ENCODE results near the gene OR56A1.
"Not testable (repeated sequence)": the region's sequence is repeated elsewhere in the genome, so short reads cannot be mapped to it uniquely, and the experiment has no call there.

OR56A1 gene

GRCh38 chr11:6030708-6031405 is at the start of gene OR56A1:
TSS of gene OR56A1 (minus strand) at chr11:6030758. CDS start at chr11:6027692, 3,066 bp downstream.
- DNase-seq (ENCODE audit: low read depth), result no peak

DNA sequence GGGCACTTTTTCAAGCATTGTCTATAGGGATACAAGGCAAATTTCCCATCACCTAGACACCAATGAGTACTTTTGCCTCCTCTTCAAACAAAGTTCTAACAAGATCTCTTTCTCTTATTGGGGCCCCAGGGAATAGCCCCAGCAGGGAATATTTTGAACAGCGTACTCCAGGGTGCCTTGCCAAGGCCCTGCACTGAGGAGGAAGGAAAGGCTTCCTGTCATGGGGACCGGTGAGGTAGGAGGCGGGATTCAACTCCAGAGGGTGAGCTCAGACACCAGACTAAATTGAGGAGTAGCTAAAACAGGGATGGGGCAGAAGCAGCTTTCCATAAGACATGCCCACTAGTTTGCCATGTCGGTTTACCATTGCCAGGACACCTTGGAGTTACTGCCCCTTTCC is 48.9 kb upstream of the OR56A1 start:
- DNase-seq (ENCODE audit: low read depth), result no peak

GRCh38 chr11:6077723-6078122 is 47.2 kb upstream of the OR56A1 start:
- DNase-seq (ENCODE audit: low read depth), result no peak

DNA sequence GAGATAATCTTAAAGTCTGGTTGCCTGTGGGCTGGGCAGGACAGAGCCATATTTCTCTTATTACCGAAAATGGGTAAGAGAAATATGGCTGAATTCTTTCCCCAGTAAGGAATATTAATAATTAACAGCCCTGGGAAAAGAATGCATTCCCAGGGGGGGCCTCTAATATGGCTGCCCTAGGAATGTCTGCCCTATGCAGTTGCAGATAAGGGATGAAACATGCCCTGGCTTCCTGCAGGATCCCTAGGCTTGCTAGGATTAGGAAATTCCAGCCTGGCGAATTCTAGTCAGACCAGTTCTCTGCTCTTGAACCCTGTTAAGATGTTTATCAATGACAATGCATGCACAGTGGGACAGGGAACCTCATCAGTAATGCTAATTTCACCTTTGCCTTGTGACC is 45.9 kb upstream of the OR56A1 start:
- DNase-seq (ENCODE audit: low read depth), result not testable (repeated sequence)

DNA sequence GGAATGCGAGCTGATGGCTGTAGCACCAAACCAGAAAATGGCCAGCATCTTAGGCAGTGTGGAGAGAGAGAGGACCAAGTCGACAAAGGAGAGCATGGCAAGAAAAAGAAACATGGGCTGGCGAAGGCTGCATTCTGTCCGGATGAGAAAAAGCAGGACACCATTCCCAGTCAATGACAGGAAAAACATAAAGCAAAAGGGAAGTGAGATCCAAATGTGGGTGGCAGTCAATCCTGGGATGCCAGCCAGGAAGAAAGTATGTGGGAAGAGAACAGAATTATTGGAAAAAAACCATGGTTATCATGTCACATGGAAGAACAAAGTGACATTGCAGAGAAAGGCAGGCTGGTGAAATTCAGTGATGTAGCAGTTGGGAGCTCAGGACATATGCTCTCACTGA is 36.9 kb upstream of the OR56A1 start:
- no peak for DNase-seq (ENCODE audit: low read depth)

- no peak for DNase-seq (ENCODE audit: low read depth)
Measured at GRCh38 chr11:6062691-6063358, 32.3 kb upstream of the OR56A1 start.

DNA sequence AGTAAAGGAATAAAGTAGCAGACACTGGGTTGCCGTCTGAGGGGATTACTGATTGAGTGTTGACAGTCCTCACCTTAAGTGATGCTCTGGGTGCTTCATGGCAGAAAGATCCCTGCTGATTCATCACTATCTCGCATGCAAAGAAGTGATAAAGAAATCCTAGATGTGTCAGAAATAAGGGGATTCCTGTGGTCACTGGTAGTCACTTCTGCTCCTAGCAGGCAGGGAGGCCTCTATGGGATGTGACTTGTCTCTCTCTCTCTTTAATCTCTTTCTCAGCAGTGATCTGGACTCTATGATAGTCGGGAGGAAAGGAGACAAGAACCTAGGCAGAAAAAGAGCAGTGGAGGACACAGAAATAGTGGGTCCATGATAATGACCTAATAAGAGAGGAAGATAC is 30.9 kb upstream of the OR56A1 start:
- DNase-seq (ENCODE audit: low read depth), result no peak

- DNase-seq (ENCODE audit: low read depth), result no peak
Measured at GRCh38 chr11:6057452-6057851, 26.9 kb upstream of the OR56A1 start.

DNA sequence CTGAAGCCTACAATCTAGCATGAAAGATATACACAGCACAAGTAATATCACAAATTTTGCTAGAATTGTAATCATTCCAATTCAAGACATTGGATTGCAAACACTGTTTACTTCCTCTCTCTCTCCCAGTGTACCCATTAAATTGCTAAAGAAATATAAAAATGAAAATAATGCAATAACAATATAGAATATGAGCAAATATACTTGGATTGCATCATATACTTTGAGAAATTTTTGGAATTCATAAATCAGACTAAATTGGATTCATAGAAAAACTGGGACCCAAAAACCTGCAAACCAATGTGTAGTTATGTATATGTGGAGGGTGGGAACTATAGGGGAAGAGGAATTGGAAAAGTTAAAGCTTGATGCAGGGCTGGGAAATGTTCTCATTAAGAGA is 25.0 kb upstream of the OR56A1 start:
- no peak for DNase-seq (ENCODE audit: low read depth)

DNA sequence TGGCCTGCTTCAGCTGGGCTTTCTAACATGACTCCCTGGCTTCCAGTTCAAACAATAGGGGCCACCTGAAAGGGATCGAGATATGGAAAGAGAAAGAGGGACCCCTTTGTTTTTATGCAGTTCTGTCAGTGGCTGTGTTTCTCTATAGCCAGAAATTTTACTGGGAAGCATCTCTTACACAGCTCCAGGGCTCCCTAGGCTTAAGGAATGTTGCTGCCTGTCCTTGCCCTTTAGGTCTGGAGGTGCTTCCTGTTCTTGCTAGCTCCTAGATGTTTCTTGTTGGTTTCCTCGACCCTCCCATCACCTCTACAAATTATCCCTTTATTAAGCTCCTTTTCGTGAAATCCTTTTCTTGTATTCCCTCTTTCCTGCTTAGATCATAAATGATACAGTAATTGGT is 21.8 kb upstream of the OR56A1 start:
- DNase-seq (ENCODE audit: low read depth), result no peak

DNA sequence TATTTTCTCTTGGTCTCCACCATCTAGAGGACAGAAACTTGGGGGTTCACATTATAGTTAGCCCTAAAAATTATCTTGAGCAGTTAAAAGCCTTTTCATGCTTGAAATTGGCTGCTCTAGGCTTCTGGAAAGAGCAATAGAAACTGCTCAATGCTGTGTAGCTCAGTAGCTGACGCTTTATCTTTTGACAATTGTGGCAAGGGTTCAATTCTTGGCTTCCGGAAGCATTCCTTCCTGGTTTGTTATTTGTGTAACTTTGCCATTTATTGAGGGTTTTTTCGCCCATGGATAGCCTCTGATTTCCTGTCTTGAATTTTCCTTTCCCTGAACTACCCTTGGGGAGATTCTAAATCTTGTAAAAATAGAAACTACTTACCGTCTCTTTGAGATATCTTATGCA is 10.3 kb upstream of the OR56A1 start:
- no peak for DNase-seq (ENCODE audit: low read depth)

DNA sequence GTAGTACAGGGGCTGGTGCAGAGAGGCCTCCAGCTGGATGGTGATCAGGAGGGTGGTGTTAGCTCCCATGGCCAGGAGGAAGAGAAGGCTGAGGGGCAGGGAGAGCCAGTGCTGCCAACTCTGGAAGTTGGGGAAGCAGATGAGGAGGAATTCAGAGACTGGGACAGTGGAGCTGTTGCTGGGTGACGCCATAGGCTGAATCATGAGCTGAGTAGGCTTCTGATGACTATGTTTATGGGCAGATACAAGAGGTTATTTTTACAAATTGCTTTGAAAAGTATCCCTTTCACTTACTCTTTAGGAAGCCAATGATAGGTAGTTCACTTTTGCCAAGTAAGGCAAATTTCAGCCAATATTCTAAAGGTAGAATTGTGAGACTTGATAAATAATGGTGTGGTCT is 3.1 kb downstream of the OR56A1 start:
- no peak for DNase-seq (ENCODE audit: low read depth)

DNA sequence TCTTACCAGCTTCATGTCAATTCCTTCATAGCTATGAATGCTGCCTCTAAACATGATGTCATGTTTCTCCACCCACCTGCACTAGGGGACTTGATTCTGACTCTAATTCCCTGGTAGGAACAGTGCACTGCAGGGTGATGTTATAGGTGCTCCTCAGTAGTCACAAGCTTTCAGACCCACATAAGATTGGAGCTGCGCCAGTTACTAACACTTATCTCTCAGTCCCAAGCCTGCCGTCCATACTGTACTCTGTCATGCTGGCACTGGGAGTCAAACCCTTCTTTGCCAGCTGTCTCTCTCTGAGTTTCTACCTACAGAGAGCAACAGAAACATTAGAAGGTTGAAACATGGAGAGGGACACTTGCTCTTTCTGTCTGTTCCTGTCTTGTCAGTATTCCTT is 5.5 kb downstream of the OR56A1 start:
- no peak for DNase-seq (ENCODE audit: low read depth)

GRCh38 chr11:6022956-6023355 is 7.6 kb downstream of the OR56A1 start:
- DNase-seq (ENCODE audit: low read depth), result peak; percentile 17

- no peak for DNase-seq (ENCODE audit: low read depth)
Measured at GRCh38 chr11:6013042-6013441, 17.5 kb downstream of the OR56A1 start.

- no peak for DNase-seq (ENCODE audit: low read depth)
Measured at GRCh38 chr11:6012035-6012668, 18.4 kb downstream of the OR56A1 start.

DNA sequence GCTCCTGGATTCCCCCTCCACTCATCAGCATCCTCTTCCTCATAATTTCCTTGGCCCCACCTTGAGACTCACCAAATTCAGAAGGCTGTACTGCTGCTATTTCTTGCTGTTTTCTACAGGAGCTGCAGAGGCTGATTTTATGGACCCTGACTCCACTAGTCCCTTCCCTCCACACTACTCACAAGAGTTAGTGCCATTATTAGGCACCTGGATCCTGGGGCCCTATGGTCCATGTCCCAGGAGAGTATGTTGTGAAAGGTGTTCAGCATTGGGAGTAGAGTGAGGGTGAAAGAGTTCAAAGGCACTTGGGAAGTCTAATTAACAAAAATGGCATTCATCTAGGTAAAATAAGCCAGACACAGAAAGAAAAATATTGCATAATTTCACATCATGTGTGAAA is 23.7 kb downstream of the OR56A1 start, which contains the start of gene OR56A4:
Gene OR56A4, minus strand, starts transcription at position 101 of the 400 bp plus-strand sequence. CDS start 3,954 bp downstream, outside the sequence.
- DNase-seq (ENCODE audit: low read depth), result no peak

- no peak for DNase-seq (ENCODE audit: low read depth)
Measured at GRCh38 chr11:6006395-6006794, 24.2 kb downstream of the OR56A1 start.

- no peak for DNase-seq (ENCODE audit: low read depth)
Measured at GRCh38 chr11:6002202-6002699, 28.3 kb downstream of the OR56A1 start.

- no peak for DNase-seq (ENCODE audit: low read depth)
Measured at GRCh38 chr11:5994791-5995190, 35.8 kb downstream of the OR56A1 start.

DNA sequence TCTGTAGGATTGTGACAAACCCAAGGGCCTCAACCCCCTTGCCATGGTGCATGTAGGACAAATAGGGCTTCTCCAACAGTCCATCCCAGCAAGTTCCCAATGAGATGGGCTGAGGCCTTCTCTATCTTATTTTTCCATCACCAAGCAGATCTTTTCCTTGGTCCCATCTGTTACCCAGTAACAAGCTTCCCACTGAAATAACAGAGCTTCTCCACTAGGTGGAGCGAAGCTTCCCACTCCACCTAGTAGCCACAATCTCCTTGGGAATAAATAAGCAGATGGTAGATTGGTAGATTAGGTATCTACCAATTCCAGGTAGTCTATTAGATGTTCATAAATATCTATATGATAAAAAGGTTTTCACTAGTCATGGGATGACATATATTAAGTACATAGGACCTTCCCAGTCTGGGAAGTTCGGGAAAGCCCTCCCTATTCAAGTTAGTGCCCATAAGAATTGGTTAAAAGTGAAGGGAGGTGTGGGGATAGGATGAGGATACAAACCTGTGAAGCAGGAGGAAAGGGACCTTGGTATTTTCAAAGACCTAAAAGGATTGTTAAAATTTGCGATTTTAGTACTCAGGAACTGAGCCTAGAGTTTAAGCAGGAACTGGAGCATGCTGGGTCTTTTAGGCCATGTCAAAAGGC is 37.8 kb downstream of the OR56A1 start:
- peak; percentile 0 for DNase-seq (ENCODE audit: low read depth)

GRCh38 chr11:5992150-5992549 is 38.4 kb downstream of the OR56A1 start:
- no peak for DNase-seq (ENCODE audit: low read depth)

DNA sequence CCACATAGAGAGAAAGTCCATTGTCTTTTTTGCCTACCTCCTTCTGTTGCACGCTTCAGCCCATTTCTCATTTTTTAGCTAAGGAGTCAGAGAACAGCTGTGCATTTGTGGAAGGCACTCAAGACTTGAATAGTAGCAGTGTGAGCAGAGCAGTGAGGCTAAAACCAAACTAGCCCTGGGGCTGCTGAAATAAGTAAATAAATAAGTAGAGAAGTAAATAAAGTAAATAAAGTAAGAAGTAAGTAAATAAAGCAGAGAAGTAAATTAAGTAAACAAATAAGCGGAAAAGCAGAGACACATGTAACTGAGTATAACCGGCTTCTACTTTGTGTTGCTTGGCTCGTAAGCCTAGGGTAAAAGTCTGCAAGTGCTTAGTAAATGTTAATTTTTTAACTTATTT is 41.4 kb downstream of the OR56A1 start:
- DNase-seq (ENCODE audit: low read depth), result no peak

All from GM04504 (cell line).